ENCODE measurements around the gene LSM4.

The LSM4 gene

DNA sequence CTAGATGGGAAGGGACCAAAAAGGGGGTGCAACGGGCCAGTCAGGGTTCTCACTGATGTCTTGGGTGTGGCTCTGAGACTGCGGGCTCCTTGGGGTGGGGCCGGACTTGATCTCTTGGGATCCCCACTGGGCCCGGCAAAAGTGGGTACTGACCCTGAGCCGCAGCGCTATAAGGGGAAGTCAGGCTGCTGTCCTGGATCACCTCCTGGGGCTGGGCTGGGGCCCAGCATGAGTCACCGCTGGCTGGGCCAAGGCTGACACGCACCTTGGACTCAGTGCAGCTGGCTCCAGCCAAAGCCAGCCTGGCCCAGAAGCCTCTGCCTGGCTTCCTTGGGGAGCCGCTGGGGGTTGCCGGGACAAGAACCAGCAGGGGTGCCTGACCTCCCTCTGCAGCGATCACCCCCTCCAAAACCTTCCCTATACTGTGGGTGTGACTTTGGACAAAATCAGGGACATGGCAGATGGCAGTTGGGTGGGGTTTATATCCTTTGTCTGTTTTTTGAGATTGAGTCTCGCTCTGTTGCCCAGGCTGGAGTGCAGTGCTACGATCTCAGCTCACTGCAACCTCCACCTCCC, 48.0 kb downstream of the LSM4 start (continued):
- TF ChIP-seq, protein P1, sequence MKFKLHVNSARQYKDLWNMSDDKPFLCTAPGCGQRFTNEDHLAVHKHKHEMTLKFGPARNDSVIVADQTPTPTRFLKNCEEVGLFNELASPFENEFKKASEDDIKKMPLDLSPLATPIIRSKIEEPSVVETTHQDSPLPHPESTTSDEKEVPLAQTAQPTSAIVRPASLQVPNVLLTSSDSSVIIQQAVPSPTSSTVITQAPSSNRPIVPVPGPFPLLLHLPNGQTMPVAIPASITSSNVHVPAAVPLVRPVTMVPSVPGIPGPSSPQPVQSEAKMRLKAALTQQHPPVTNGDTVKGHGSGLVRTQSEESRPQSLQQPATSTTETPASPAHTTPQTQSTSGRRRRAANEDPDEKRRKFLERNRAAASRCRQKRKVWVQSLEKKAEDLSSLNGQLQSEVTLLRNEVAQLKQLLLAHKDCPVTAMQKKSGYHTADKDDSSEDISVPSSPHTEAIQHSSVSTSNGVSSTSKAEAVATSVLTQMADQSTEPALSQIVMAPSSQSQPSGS (tag by site-specific recombination; IDR thresholded peaks at IDR 0.05; ENCODE audit: low read depth): no peak
- no peak for TF ChIP-seq ZNF571 (tag by site-specific recombination; IDR thresholded peaks at IDR 0.05)

DNA sequence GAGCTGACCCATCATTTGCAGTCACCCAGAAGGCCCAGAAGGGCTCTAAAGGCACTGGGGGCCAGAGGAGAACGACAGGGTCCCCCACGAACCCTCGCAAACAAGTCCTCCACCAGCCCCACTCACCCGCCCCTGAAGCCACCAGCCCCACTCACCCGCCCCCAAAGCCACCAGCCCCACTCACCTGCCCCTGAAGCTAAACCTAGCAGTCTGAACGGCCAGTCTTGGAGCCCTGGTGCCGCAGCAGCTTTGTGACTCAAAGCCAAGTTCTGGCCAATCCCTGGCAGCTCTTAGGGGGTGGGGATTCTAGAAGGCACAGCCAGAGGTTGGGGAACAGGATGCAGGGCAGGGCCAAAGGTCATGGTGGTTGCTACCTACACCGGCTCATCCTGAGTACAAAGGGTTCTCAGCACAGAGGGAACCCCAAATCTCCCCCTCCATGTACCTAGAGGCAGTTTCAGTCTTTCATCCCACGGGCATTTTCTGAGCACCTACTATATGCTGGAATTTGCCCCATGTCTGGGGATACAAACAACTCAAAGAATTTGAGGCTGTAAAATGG, 48.6 kb downstream of the LSM4 start, which contains the start of gene IQCN:
IQCN (minus strand) TSS at position 234 of the 562 bp plus-strand sequence. CDS start 4,974 bp downstream, outside the sequence.
- Histone ChIP-seq H3K4me3 (ENCODE audit: low read depth, low read length) (no peak within 1 kb of the TSS), H3K4me1 (ENCODE audit: control insufficient read depth, insufficient read depth, low read length) (no peaks in the 10 kb centered on the region), H3K27ac (ENCODE audit: extremely low read depth, low read depth, low read length) (no peak within 1 kb of the TSS), H3K36me3 (ENCODE audit: control insufficient read depth in 2 of 2, insufficient read depth in 1 of 2, low read length in 2 of 2) (peaks cover 3 to 12% of the 10 kb centered on the region in 2 experiments; a peak in 2 of 3 replicates), H3K9me3 (ENCODE audit: control insufficient read depth, insufficient read depth, low read depth, low read length) (no peaks in the 10 kb centered on the region)
- ChIA-PET CTCF (interaction anchor here (0.6 to 1.5 kb wide), 5 partner anchors 23 to 969 kb away, joined by 3 to 8 read pairs (median 4); no protein-coding TSS in a partner anchor), POLR2A (interaction anchor here (0.6 kb wide), 1 partner anchor 55 kb away, joined by 3 read pairs; no protein-coding TSS in a partner anchor)
- TF ChIP-seq EGR2 (tag by site-specific recombination; IDR thresholded peaks at IDR 0.05; ENCODE audit: low read depth) (peak; percentile 49), ZNF24 (tag by site-specific recombination; IDR thresholded peaks at IDR 0.05) (no peak), GFI1B (tag by site-specific recombination; IDR thresholded peaks at IDR 0.05) (no peak), ZNF664 (tag by site-specific recombination; IDR thresholded peaks at IDR 0.05) (peak; percentile 99), ZNF768 (tag by site-specific recombination; IDR thresholded peaks at IDR 0.05) (no peak), ZNF843 (tag by site-specific recombination; IDR thresholded peaks at IDR 0.05) (no peak), MZF1 (tag by site-specific recombination; IDR thresholded peaks at IDR 0.05; ENCODE audit: borderline replicate concordance) (0 out of 2 replicates have a peak, but pooled peaks have one; percentile 43), ZNF341 (tag by site-specific recombination; IDR thresholded peaks at IDR 0.05; ENCODE audit: low read depth) (peak; percentile 65)
- TF ChIP-seq, protein P2, sequence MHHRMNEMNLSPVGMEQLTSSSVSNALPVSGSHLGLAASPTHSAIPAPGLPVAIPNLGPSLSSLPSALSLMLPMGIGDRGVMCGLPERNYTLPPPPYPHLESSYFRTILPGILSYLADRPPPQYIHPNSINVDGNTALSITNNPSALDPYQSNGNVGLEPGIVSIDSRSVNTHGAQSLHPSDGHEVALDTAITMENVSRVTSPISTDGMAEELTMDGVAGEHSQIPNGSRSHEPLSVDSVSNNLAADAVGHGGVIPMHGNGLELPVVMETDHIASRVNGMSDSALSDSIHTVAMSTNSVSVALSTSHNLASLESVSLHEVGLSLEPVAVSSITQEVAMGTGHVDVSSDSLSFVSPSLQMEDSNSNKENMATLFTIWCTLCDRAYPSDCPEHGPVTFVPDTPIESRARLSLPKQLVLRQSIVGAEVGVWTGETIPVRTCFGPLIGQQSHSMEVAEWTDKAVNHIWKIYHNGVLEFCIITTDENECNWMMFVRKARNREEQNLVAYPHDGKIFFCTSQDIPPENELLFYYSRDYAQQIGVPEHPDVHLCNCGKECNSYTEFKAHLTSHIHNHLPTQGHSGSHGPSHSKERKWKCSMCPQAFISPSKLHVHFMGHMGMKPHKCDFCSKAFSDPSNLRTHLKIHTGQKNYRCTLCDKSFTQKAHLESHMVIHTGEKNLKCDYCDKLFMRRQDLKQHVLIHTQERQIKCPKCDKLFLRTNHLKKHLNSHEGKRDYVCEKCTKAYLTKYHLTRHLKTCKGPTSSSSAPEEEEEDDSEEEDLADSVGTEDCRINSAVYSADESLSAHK (tag by site-specific recombination; IDR thresholded peaks at IDR 0.05): peak; percentile 21; the same call in 1 of the 2 replicates

DNA sequence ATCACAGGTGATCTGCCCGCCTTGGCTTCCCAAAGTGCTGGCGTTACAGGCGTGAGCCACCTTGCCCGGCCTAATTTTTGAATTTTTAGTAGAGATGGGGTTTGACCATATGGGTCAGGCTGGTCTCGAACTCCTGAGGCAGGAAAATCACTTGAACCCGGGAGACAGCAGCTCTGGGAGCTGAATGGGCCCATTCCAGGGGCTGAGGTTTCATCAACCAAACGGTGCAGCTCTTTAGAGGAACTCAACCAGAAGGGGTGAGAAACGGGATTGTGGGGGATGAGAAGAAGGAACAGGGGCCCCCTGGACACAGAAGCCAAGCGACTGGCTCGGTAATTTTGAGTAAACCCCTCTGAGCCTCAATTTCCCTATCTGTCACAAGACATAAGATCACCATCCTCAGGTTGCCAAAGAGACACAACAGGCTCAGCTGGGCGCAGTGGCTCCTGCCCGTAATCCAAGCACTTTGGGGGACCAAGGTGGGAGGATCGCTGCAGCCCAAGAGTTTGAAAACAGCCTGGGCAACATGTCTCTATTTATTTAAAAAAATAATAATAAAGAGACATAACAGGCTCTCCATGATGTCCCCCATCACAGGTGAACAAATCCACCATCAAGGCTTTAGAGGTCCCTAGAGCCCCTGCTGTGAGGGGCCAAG, 49.2 kb downstream of the LSM4 start:
- no peaks in the 10 kb centered on the region for H3K4me1 ChIP-seq (ENCODE audit: control insufficient read depth, insufficient read depth, low read length)
- peaks cover 3 to 8% of the 10 kb centered on the region in 2 experiments; a peak in 2 of 3 replicates for H3K36me3 ChIP-seq (ENCODE audit: control insufficient read depth in 2 of 2, insufficient read depth in 1 of 2, low read length in 2 of 2)
- H3K9me3 ChIP-seq (ENCODE audit: control insufficient read depth, insufficient read depth, low read depth, low read length): no peaks in the 10 kb centered on the region
- H3K4me3 ChIP-seq (ENCODE audit: low read depth, low read length): no peak overlapping the region
- POLR2A ChIA-PET: no interaction called here
- TF ChIP-seq ZNF558 (tag by site-specific recombination; IDR thresholded peaks at IDR 0.05): no peak
- no peak for TF ChIP-seq ZNF121 (tag by site-specific recombination; IDR thresholded peaks at IDR 0.05)
- TF ChIP-seq ZBTB21 (tag by site-specific recombination; IDR thresholded peaks at IDR 0.05): no peak
- no peak for TF ChIP-seq ZNF24 (tag by site-specific recombination; IDR thresholded peaks at IDR 0.05)
- no peak for TF ChIP-seq KLF8 (tag by site-specific recombination; IDR thresholded peaks at IDR 0.05)
- TF ChIP-seq, protein P3, sequence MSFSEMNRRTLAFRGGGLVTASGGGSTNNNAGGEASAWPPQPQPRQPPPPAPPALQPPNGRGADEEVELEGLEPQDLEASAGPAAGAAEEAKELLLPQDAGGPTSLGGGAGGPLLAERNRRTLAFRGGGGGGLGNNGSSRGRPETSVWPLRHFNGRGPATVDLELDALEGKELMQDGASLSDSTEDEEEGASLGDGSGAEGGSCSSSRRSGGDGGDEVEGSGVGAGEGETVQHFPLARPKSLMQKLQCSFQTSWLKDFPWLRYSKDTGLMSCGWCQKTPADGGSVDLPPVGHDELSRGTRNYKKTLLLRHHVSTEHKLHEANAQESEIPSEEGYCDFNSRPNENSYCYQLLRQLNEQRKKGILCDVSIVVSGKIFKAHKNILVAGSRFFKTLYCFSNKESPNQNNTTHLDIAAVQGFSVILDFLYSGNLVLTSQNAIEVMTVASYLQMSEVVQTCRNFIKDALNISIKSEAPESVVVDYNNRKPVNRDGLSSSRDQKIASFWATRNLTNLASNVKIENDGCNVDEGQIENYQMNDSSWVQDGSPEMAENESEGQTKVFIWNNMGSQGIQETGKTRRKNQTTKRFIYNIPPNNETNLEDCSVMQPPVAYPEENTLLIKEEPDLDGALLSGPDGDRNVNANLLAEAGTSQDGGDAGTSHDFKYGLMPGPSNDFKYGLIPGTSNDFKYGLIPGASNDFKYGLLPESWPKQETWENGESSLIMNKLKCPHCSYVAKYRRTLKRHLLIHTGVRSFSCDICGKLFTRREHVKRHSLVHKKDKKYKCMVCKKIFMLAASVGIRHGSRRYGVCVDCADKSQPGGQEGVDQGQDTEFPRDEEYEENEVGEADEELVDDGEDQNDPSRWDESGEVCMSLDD (tag by site-specific recombination; IDR thresholded peaks at IDR 0.05): no peak
- TF ChIP-seq, protein P4, sequence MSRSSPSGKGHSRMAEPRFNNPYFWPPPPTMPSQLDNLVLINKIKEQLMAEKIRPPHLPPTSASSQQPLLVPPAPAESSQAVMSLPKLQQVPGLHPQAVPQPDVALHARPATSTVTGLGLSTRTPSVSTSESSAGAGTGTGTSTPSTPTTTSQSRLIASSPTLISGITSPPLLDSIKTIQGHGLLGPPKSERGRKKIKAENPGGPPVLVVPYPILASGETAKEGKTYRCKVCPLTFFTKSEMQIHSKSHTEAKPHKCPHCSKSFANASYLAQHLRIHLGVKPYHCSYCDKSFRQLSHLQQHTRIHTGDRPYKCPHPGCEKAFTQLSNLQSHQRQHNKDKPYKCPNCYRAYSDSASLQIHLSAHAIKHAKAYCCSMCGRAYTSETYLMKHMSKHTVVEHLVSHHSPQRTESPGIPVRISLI (tag by site-specific recombination; IDR thresholded peaks at IDR 0.05): no peak
- no peak for TF ChIP-seq ZNF324 (tag by site-specific recombination; IDR thresholded peaks at IDR 0.05)
- CTCF ChIA-PET: interaction anchor here (0.6 to 1.5 kb wide), 5 partner anchors 22 to 968 kb away, joined by 3 to 8 read pairs (median 4); no protein-coding TSS in a partner anchor
- no peak overlapping the region for H3K27ac ChIP-seq (ENCODE audit: extremely low read depth, low read depth, low read length)
